ENCODE data around the gene CAMK2B. TPM values are rescaled to one million over a fixed set of nuclear protein-coding genes. Genes with fewer than 3 reads are reported as not detected.

Gene CAMK2B
- total RNA-seq, 4 donors from 2014 or later: 7.0 to 19.3 (median 18.5) TPM

DNA sequence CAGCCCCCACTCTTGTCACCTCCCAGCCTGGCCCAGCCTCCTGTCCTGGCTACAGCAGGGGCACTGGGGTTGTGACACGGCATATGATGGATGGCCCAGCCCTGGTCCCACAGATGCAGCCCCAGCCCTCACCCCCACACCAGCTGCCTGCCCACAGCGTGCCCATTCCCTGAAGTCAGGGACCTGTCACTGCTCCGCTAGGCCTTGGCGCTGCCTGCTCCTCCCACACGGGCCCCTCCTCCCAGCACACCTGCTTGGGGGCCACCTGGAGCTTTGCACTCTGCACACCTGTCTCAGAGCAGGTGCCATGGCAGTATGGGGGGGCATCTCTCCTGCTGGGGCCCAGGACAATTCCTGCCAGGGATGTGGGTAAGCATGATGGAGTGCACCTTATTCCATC, 139.7 kb downstream of the CAMK2B start:
- 80 to 83% methylated on average over 1 to 4 of the region's 5 CpGs for WGBS, 2 donors
- TF ChIP-seq POLR2A (IDR thresholded peaks at IDR 0.05) (no peak), CTCF (IDR thresholded peaks at IDR 0.05) (no peak)
- no peak for DNase-seq

GRCh38 chr7:44184873-44185446, 140.4 kb downstream of the CAMK2B start:
- no peaks in the 10 kb centered on the region for H3K9me3 ChIP-seq
- H3K27ac ChIP-seq: no peak overlapping the region
- TF ChIP-seq POLR2A (IDR thresholded peaks at IDR 0.05) (no peak), CTCF (IDR thresholded peaks at IDR 0.05) (no peak)
- WGBS, 2 donors: 92% methylated on average over 2 of the region's 2 CpGs
- H3K4me1 ChIP-seq: peaks cover 0 to 3% of the 10 kb centered on the region in 2 donors
- H3K4me3 ChIP-seq (replicated peaks in 1 of 3): no peak overlapping the region
- H3K27me3 ChIP-seq: no peaks in the 10 kb centered on the region
- intact Hi-C loops (cut with DNase I): no loop called here
- H3K36me3 ChIP-seq: no peaks in the 10 kb centered on the region
- DNase-seq: no peak

More for the DNA sequence above, 139.7 kb downstream of the CAMK2B start:
- no peaks in the 10 kb centered on the region for H3K36me3 ChIP-seq
- H3K27me3 ChIP-seq: no peaks in the 10 kb centered on the region
- H3K27ac ChIP-seq: no peak overlapping the region
- intact Hi-C loops (cut with DNase I): no loop called here
- H3K9me3 ChIP-seq: no peaks in the 10 kb centered on the region
- no peak overlapping the region for H3K4me3 ChIP-seq (replicated peaks in 1 of 3)
- H3K4me1 ChIP-seq: peaks cover 0 to 3% of the 10 kb centered on the region in 2 donors

GRCh38 chr7:44184206-44184872, 141.1 kb downstream of the CAMK2B start:
- peaks cover 0 to 3% of the 10 kb centered on the region in 2 donors for H3K4me1 ChIP-seq
- H3K4me3 ChIP-seq (replicated peaks in 1 of 3): no peak overlapping the region
- 80 to 81% methylated on average over 16 of the region's 16 CpGs for WGBS, 2 donors
- H3K27me3 ChIP-seq: no peaks in the 10 kb centered on the region
- H3K36me3 ChIP-seq: no peaks in the 10 kb centered on the region
- no peak for DNase-seq
- no peak overlapping the region for H3K27ac ChIP-seq
- no peaks in the 10 kb centered on the region for H3K9me3 ChIP-seq
- TF ChIP-seq POLR2A (IDR thresholded peaks at IDR 0.05): no peak
- intact Hi-C loops (cut with DNase I): no loop called here

GRCh38 chr7:44183386-44183785, 142.0 kb downstream of the CAMK2B start:
- intact Hi-C loops (cut with DNase I): no loop called here
- TF ChIP-seq CTCF (IDR thresholded peaks at IDR 0.05) (no peak), POLR2A (IDR thresholded peaks at IDR 0.05) (no peak)
- Histone ChIP-seq H3K27me3 (no peaks in the 10 kb centered on the region), H3K4me1 (no peaks in the 10 kb centered on the region), H3K36me3 (no peaks in the 10 kb centered on the region), H3K9me3 (no peaks in the 10 kb centered on the region), H3K4me3 (replicated peaks in 1 of 3) (no peak overlapping the region), H3K27ac (no peak overlapping the region)
- no peak for DNase-seq
- 56 to 66% methylated on average over 2 of the region's 2 CpGs for WGBS, 2 donors

GRCh38 chr7:44182827-44183226, 142.6 kb downstream of the CAMK2B start:
- Histone ChIP-seq H3K27ac (no peak overlapping the region), H3K27me3 (no peaks in the 10 kb centered on the region), H3K36me3 (no peaks in the 10 kb centered on the region), H3K4me3 (replicated peaks in 1 of 3) (no peak overlapping the region), H3K4me1 (no peaks in the 10 kb centered on the region), H3K9me3 (no peaks in the 10 kb centered on the region)
- intact Hi-C loops (cut with DNase I): no loop called here
- TF ChIP-seq CTCF (IDR thresholded peaks at IDR 0.05): no peak
- no peak for TF ChIP-seq POLR2A (IDR thresholded peaks at IDR 0.05)
- WGBS, 2 donors: 93 to 97% methylated on average over 4 to 5 of the region's 5 CpGs
- DNase-seq: no peak

Data from thyroid gland (tissue), 4 donors.